Right cardiac atrium (tissue), 5 donors: ENCODE results near the gene UBE2E2. TPM values are rescaled to one million over a fixed set of nuclear protein-coding genes. Genes with fewer than 3 reads are reported as not detected.

Source experiments
- ATAC-seq, 2 donors: fragments of 200-7000 bp; cut with Tn5 transposase; one replicate each; pipeline versions ENCODE4 v1.8.0 to v1.9.1; 2020; ENCODE audit warnings: moderate library complexity in 2 of 2, mild to moderate bottlenecking in 1 of 2
- DNase-seq, 3 donors: peaks; one replicate each; pipeline ENCODE4 v3.0.0-alpha.2; 2020
- H3K27ac ChIP-seq: one replicate; pipeline ENCODE4 v1.5.1; 2013; ENCODE audit warnings: mild to moderate bottlenecking, low read length, control low read depth, moderate library complexity
- H3K27me3 ChIP-seq: one replicate; pipeline ENCODE4 v1.6.1; 2013; ENCODE audit not compliant: control insufficient read depth, insufficient read depth
- H3K4me1 ChIP-seq: one replicate; pipeline ENCODE4 v1.6.1; 2013; ENCODE audit warnings: low read length; ENCODE audit not compliant: control insufficient read depth, insufficient read depth
- H3K4me3 ChIP-seq: one replicate; pipeline ENCODE4 v1.5.1; 2013; ENCODE audit warnings: low read length, control low read depth
- H3K9me3 ChIP-seq: one replicate; pipeline ENCODE4 v1.6.1; 2013; ENCODE audit warnings: low read length; ENCODE audit not compliant: control insufficient read depth
- WGBS: extraction: QIAGEN DNeasy Blood & Tissue Kit; methylation state at CpG from one replicate; pipeline ENCODE4 v1.1.7; 2013; 5-methylcytosine and 5-hydroxymethylcytosine counted together
- intact Hi-C, 4 donors: fragments of 100-400 bp; cut with DNase I; formaldehyde crosslinking; loops; one replicate each; pipeline versions ENCODE4 v1.11.0 to v1.14.0; 2022 to 2023
- polyA plus RNA-seq: library from polyadenylated mRNA; stranded (reverse); fragments of 200-250 nt; gene quantifications from one replicate; pipeline ENCODE4 v1.2.3, GENCODE V29; 2013
- total RNA-seq, 4 donors: library from RNA; stranded (reverse); fragmentation: NEBNext Ultra II Directional; extraction: Animal tissue kit (Norgen Biotek cat#: 25700); gene quantifications; one replicate each; pipeline ENCODE4 v1.2.1, GENCODE V29; 2021
- donor health status: healthy with polysubstance abuse.
- donor health status: DM: no; HTN: yes; CAD: no.
- donor health status: DM: no; HTN: no; CAD: no.
- donor health status: DM: no; HTN: yes; CAD: no; lungs with severe emphysema.
- donor health status: DM: yes; HTN: yes; CAD: no.

Gene UBE2E2
- total and polyA plus RNA-seq, 5 donors = 32.3 to 49.2 (median 45.2) TPM

- 88% methylated on average over 2 of the region's 2 CpGs for WGBS
- H3K27me3 ChIP-seq = no peaks in the 10 kb centered on the region
- H3K27ac ChIP-seq = no peak overlapping the region
- H3K4me1 ChIP-seq = peaks cover 2% of the 10 kb centered on the region
- no peaks in the 10 kb centered on the region for H3K9me3 ChIP-seq
- intact Hi-C loops = no loop called here
- no peak for ATAC-seq
- DNase-seq = no peak
- no peak overlapping the region for H3K4me3 ChIP-seq
Measured at GRCh38 chr3:23591374-23591773, 388.2 kb downstream of the UBE2E2 start.

GRCh38 chr3:23592961-23593931 lies 390.1 kb downstream of the UBE2E2 start:
- no peak for ATAC-seq
- Histone ChIP-seq H3K4me3 (no peak overlapping the region), H3K27me3 (no peaks in the 10 kb centered on the region), H3K27ac (no peak overlapping the region), H3K4me1 (peaks cover 2% of the 10 kb centered on the region), H3K9me3 (no peaks in the 10 kb centered on the region)
- WGBS = 78% methylated on average over 5 of the region's 5 CpGs
- no peak for DNase-seq
- intact Hi-C loops = no loop called here

DNA sequence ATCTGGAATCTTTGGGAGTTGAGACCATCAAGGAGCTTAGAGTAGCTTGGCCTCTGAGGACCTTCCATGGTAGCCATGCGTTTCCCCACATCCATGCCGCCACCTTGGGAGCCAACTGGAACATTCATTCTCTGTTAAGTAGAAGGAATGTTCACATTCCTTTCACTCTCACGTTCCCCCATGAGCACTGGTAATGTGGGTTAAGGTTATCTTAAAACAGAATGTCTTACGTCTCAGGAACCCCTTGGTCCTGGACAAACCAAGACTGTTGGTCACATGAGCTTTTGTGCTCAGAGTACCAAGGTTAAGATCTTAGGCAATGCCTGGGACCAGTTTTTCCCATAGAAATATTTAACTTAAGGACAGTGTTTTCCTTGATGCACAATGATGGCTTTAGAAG lies 390.9 kb downstream of the UBE2E2 start:
- DNase-seq (no peak), ATAC-seq (no peak)
- Histone ChIP-seq H3K4me1 (no peaks in the 10 kb centered on the region), H3K27ac (no peak overlapping the region), H3K4me3 (no peak overlapping the region), H3K9me3 (no peaks in the 10 kb centered on the region), H3K27me3 (no peaks in the 10 kb centered on the region)
- WGBS = 67% methylated on average over 4 of the region's 4 CpGs
- intact Hi-C loops = no loop called here

DNA sequence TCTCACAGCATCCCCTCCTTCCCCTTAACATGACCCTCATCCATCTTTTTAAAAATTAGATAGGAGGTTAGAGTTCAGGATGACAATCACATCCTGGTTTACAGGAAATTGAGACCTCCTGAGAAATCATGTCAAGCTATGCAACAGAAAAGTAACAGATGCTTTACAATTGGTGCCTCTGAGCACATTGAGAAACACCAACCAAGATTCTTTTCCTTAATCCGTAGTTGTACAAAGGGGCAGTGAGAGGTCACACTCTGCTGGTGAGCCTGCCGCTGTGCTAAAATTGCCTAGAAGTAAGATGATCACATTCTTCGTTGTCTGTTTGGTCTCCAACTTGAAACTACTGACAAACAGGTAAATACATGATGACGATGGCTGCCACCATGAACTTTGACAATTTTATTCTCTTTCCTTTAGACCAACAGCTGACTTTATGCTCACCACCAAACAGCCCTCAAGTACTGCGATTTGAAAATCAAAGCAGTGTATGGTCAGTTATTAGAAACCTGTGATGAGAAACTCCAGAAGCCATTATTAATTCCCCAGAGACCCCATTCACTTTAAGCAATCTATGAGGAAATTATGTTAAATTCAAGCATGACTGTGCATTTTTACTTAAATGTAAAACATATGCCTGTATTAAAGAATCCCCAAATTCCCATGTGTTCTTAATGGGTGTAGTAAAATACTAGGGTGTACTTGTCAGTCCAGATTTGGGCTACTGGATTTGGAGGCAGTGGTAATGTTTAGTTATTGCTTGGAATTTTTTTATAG lies 392.0 kb downstream of the UBE2E2 start:
- no peaks in the 10 kb centered on the region for H3K4me1 ChIP-seq
- no peak overlapping the region for H3K4me3 ChIP-seq
- intact Hi-C loops = no loop called here
- no peak overlapping the region for H3K27ac ChIP-seq
- no peaks in the 10 kb centered on the region for H3K9me3 ChIP-seq
- DNase-seq (no peak), ATAC-seq (no peak)
- WGBS = 78% methylated on average over 5 of the region's 5 CpGs
- no peaks in the 10 kb centered on the region for H3K27me3 ChIP-seq

- Histone ChIP-seq H3K9me3 (no peaks in the 10 kb centered on the region), H3K27ac (no peak overlapping the region), H3K27me3 (no peaks in the 10 kb centered on the region), H3K4me1 (no peaks in the 10 kb centered on the region), H3K4me3 (no peak overlapping the region)
- no peak for DNase-seq
- no peak for ATAC-seq
- intact Hi-C loops = no loop called here
Measured at GRCh38 chr3:23595851-23596250, 392.7 kb downstream of the UBE2E2 start.

DNA sequence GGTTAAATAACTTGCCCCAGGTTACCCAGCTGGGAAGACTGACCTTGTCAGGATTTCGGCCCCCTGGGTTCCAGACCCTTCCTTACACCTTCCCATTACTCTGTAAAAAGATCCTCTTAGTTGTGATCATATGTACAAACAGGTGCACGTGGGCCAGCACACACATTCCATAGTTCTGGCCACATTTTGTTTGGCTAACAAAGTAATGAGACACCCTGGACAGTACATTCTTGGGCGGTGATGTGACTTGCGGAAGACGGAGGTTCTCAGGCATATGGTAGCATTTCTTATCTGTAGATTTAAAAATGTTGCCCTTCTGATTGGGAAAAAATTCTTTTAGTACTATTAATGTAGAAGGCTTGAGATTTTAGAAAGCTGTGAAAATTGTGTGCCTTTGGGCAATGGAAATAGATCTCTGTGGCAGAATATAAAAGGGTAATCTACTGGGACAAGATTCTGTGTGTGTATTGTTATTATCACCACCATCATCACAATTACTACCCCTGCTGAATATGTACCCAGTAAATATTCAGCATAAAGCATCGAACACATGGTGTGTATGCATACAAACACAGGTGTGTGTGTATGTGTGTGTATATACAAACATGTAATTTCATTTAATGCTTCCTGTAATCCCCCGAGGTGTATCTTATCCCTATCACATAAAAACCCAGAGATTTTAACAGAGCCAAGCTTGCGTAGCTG lies 397.2 kb downstream of the UBE2E2 start:
- no peak overlapping the region for H3K4me3 ChIP-seq
- H3K9me3 ChIP-seq = no peaks in the 10 kb centered on the region
- DNase-seq (no peak), ATAC-seq (no peak)
- intact Hi-C loops = no loop called here
- H3K4me1 ChIP-seq = no peaks in the 10 kb centered on the region
- WGBS = 83% methylated on average over 8 of the region's 8 CpGs
- H3K27me3 ChIP-seq = no peaks in the 10 kb centered on the region
- no peak overlapping the region for H3K27ac ChIP-seq

DNA sequence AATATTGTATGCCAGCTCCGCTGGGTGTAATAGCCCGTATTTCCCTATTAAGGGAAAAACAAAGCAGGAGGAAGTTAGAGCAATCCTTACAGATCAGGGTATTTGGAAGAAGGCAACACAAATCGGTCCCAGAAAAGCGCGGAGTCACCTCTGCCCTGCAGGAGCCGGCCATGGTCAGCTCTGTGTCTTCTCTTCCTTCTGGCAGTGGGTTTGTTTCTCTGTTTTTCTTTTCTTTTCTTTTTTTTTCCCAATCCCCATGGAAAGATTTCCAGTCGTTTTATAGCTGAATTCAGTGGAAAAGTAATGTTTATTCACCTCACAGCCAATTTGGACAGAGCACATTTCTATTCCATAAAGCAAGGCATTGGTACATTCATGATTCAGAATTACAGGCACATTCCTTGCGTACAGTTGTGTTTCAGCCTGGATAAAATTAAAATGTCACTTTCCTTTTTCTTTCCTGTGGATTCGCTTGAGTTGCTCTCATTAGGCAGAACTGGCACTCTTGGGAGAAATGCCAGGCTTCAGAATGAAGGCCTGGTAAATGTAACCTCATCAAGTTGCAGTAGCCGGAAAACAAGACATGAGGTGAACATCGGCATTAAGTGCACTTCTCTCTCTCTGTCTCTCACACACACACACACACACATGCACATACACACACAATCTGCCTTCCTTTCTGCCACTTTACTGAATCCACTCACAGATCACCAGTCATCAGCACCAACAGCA lies 398.1 kb downstream of the UBE2E2 start:
- Histone ChIP-seq H3K27me3 (no peaks in the 10 kb centered on the region), H3K4me3 (no peak overlapping the region), H3K4me1 (no peaks in the 10 kb centered on the region), H3K9me3 (no peaks in the 10 kb centered on the region), H3K27ac (no peak overlapping the region)
- ATAC-seq (no peak), DNase-seq (no peak)
- intact Hi-C loops = no loop called here
- 55% methylated on average over 11 of the region's 11 CpGs for WGBS

GRCh38 chr3:23602971-23603370 lies 399.8 kb downstream of the UBE2E2 start:
- no peaks in the 10 kb centered on the region for H3K27me3 ChIP-seq
- no peak for ATAC-seq
- intact Hi-C loops = no loop called here
- DNase-seq = no peak
- no peaks in the 10 kb centered on the region for H3K9me3 ChIP-seq
- no peak overlapping the region for H3K27ac ChIP-seq
- WGBS = 85% methylated on average over 9 of the region's 9 CpGs
- H3K4me1 ChIP-seq = no peaks in the 10 kb centered on the region
- no peak overlapping the region for H3K4me3 ChIP-seq

DNA sequence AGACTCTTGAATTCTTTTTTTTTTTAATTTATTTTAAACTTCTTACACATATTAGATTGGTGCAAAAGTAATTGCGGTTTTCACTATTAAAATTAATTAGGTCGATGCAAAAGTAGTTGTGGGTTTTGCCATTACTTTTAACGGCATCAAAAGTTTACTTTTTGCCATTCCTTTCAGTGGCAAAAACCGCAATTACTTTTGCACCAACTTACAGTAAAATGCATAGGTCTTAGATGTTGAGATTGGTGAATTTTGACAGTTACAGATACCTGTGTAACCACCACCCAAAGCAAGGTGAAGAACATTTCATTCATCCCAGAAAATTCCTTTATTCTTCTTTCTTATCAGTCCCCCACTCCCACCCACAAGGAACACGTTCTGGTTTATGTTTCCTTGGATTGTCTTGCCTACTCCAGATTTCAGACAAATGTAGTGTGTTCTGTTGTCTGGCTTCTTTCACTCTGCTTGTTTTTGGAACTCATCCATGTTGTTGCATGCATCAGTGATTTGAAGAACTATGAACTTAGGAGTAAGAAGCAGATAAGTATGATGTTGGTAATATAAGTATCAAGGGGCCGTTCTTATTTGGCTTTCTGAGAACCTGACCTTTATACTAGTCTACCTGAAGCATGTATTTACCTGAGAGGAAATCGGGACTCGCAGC lies 404.2 kb downstream of the UBE2E2 start:
- intact Hi-C loops = no loop called here
- ATAC-seq = no peak

DNA sequence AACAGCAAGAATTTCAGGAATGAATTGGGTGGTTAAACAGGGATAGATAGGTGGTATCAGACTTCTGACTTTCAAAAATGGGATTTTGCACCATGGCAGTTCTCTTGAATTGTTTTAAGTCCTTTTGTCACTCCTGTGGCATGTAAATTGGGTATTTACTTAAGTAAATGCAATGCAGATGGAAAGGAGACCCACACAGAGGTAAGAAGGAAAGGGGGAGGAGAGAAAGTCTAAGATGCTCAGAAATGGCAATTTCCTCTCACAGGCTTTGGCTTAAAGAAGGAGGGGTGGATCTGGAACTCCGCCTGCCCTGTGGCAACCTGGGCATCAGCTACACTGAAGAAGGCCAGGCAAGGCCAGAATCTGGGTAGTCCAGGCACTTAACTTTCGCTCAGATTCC lies 405.5 kb downstream of the UBE2E2 start:
- WGBS = 96% methylated on average over 2 of the region's 2 CpGs
- Histone ChIP-seq H3K4me1 (peaks cover 6% of the 10 kb centered on the region), H3K9me3 (no peaks in the 10 kb centered on the region), H3K27ac (no peak overlapping the region), H3K27me3 (no peaks in the 10 kb centered on the region), H3K4me3 (no peak overlapping the region)
- no peak for ATAC-seq
- intact Hi-C loops = no loop called here
- DNase-seq = no peak

More for the DNA sequence above, 404.2 kb downstream of the UBE2E2 start:
- Histone ChIP-seq H3K4me1 (peaks cover 5% of the 10 kb centered on the region), H3K27ac (no peak overlapping the region), H3K4me3 (no peak overlapping the region), H3K27me3 (no peaks in the 10 kb centered on the region), H3K9me3 (no peaks in the 10 kb centered on the region)
- no peak for DNase-seq
- 70% methylated on average over 8 of the region's 8 CpGs for WGBS
